HG02840 (cell line): Measurements from ENCODE around the gene AMFR.

Experiments used
- ATAC-seq: cut with Tn5 transposase; IDR thresholded peaks from one replicate; pipeline ENCODE4 v1.9.1; 2021; ENCODE audit warnings: mild to moderate bottlenecking, moderate library complexity, moderate number of reproducible peaks; ENCODE audit not compliant: unreplicated experiment, low FRiP score

The AMFR gene

DNA sequence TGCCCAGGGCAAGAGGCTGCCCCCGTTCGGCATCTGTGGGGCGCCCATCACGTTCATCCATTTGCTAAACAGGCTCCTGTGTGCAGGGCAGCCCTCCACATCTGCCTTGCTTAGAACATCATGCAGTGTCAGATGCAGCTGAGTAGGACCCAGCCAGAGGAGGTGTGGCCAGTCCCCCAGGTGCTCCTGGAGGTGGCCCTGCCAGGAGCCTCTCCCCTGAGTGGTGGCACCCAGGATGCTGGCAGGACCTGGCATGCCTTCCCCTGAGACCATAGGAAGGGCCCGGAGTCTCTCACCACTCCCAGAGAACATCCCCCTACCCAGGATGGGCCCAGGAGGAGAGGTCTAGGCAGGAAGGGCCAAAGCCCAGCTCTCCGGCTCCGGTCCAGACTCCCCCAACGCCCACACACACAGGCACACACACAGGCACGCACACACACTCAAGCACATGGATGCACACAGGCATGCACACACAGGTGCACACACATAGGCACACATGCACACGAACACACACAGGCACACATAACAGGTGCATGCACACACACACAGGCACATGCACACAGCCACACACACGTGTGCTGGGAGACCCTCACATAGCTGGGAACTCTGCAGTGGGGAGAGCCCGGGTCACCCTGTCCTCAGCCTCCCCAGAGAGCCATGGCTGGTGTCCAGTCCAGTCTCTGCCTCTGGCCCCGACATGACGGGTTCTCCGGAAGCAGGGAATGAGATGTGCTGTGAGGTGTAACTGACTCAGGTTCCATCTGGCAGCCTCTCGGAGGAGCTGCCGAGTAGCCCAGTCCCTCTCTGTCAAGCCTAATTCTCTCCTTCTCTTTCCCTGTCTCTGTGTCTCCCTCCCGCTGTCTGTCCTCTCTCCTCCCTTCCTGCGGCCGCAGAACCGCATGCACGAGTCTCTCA is 74.6 kb downstream of the AMFR start:
- ATAC-seq, result no peak

DNA sequence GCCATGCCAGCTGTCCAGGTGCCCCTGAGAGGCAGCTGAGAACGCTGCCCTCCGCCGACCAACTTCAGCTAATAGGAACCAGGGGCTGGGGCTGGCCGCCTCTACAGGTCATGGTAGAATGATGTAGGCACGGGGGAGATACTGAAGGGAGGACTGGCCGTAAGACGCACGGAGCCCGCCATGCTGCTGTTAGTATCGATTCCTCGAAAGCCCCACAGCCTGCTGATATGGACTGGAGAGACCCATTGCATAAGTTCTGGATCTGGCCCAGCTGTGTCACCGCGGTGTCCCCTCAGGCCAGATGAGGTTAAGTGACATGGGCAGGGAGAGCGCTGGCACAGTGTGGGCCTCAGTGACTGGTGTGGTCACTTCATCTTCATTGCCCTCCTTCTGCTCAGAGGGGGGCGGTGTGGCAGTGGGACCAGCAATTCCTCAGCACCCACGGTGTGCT is 75.6 kb downstream of the AMFR start:
- no peak for ATAC-seq

DNA sequence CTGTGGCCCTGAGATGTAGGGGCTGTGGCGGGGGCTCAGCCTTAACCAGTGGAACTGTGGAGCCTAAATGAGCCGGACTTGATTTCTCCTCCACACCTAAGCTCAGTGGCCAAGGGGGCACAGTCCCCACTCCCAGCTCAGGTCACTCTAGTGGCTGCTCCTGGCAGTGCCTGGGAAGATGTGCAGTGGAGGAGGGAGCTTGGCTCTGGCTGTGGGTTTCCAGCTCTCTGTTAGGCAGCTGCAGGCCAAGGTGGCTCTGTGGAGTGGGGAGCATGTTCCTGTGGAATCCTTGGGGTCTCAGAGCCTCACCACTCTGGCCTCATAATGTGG is 76.3 kb downstream of the AMFR start:
- ATAC-seq, result no peak

DNA sequence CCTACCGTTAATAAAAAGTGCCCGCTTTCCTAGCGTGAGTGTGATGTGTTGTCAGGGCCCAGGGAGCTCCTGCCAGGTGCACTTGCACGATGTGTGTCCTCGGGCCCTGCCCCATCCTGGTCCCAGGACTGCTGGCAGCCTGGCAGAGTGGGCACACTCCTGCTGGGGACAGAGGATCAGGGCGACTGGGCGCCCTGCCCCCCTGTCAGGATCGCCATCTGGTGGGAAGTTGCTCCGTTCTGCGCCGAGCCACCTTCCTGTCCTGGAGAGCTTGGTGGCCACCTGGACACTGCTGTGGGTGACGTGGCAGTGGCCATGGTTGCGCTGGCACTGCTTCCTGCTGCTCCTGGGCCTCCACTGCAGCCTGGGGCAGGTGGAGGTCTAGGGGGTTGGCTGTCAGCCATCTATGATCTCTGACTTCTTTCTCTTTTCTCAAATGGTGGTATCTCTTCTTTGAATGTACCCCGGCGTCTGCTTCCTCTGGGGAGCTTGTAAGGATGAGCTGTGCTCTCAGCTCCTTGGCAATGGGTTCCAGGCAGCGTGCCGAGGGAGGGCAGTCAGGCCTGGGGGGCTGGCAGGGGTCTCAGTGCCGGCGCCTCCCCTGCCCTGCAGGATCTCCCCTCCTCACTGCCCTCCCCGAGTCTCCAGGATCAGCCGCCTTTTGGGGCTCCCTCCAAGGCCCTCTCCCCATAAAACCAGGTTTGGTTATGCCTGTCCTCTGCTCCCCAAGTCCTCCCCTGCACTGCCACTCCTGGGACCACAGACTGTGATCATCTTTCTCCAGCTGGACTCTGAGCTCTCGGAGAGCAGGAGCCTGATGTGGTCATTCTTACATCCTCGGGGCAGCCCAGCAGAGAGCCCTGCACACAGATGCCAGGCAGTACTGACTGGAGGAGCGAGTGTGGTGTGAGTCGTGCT is 76.9 kb downstream of the AMFR start:
- no peak for ATAC-seq

DNA sequence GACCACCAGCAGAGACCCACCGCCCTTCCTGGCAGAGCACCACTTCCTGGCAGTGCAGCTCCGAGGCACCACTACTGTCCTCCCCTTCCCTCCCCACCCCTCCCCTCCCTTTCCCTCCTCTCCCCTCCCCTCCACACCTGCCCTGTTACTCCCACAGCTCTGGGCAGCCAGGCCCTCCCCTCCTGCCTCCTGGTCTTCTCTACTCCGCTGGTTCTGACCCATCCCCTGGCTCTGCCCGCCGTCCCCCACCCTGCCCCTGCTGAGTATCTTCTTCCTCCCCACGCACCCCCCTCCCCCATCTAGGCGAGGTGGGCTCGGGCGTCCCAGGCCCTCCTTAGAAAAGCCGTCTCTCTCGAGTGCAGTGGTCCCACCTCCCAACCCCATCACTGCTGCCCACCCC is 77.7 kb downstream of the AMFR start:
- ATAC-seq, result no peak

DNA sequence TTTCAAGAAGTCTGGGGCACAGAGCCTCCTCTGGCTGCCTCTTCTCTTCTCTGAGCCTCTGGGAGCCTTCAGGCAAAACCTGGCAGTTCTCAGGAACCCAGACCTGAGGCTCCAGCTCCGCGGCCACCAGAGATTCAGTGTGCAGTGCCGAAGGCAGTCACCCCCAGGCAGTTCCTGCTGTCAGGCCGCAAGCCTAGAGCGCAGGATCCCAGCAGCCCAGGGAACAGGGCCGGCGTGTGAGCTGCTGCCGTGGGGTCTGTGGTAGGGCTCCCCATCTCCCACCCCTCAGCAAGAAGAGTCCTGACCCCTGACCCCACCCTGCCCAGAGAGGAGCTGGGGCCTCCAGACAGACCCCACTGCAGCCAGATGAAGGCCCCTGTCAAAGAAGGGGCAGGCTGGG is 78.2 kb downstream of the AMFR start:
- ATAC-seq, result no peak

DNA sequence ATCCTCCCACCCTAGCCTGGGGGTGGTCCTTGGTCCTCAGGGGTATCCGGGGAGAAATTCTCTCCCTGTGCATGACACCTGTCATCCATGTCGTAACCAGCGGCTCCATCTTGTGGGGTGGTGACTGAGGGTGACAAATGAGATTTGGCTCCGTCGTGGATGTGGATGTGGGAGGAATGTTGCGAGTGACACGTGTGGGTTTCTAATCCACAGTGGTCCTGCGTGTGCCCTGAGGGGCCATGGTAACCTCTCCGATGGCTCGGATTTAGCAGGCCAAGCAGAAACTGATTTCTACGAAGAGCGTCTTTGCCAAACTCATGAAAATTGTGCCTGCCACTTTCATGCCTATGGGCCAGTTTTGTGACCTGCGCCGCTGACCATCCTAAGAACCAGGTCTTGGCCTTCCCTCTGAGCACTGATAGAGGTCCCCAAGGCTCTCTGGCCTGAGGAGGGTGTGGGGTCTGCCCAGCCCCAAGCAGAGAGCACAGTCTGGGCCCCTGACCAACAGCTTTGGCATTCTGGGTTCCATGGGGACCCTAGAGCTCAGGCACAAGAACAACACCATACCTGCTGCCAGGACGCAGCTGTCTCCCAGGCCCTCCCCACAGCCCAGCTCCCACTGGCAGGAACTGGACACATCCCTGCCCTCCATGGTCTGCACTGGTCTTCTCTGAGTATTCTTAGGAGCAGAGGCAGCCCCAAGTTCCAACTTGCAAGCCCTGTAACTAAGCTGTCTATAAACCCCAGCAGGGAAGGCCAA is 79.0 kb downstream of the AMFR start:
- no peak for ATAC-seq

DNA sequence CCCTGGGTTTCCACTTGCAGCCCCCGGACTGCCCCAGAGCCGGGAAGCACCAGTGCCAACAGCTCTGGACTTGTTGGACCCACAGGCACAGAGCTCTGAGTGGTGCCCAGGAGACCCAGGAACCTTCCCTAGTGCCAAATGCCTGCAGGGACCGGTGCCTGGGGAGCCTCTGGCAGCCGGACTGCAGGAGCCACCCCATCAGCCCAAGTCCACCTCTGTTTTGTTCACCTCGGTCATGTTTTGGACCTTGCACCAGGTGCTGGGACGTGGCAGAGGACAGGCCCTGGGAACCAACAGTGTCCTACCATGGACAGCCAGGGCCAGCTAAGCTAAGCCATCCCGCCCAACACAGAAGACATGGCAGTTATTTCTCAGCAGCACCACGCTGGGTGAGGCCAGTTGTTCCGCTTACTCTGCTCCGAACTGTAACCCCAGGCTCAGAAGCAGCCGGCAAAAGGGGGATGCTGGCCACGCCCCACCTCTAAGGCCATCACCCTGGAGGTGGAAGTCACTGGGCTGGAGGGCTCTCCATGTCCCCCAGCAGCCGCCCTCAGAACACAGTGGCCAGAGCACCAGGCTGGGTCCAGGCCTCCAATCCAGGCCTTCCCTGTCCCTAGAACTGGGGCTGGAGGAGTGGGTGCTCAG is 79.8 kb downstream of the AMFR start:
- ATAC-seq, result no peak

DNA sequence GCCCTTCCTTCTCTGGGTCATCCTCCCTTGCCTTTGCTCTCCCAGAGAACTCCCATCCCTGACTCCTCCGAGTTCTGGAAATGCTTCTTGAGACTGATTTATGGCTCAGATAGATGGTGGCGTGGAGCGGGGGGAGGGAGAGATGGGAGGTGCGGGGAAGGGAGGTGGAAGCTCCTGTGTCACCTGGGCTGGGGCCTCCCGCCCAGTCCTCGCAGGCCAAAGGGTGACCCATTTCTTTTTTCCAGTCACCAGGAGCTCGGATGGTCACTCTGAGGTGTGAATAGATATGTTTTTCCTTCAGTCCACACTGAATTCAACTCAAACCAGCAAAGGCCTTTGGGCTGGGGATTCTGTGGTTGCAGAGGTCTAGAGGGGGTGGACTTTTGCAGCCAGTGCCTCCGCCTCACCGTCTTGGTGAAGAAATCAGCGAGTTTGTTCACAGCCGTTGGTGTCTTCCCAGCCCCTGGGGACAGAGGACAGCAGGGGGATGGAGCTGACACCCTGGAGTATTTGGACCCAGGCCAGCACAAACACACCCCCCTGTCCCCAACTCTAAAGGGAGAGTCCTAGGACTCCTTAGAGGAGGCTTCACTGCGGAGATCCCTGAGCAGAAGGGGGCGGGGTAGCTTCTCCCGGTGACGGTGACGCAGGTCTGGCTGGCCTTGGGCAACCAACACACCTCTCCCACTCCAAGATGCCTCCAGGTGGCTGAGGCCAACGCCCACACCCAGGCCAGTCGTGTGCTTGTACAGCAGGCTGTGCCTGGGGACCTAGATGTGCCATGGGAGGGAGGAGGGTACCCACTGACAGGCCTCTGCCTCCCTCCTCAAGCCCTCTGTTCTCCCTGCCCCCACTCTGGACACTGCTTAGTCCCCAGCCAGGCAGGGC is 80.6 kb downstream of the AMFR start:
- ATAC-seq, result no peak

DNA sequence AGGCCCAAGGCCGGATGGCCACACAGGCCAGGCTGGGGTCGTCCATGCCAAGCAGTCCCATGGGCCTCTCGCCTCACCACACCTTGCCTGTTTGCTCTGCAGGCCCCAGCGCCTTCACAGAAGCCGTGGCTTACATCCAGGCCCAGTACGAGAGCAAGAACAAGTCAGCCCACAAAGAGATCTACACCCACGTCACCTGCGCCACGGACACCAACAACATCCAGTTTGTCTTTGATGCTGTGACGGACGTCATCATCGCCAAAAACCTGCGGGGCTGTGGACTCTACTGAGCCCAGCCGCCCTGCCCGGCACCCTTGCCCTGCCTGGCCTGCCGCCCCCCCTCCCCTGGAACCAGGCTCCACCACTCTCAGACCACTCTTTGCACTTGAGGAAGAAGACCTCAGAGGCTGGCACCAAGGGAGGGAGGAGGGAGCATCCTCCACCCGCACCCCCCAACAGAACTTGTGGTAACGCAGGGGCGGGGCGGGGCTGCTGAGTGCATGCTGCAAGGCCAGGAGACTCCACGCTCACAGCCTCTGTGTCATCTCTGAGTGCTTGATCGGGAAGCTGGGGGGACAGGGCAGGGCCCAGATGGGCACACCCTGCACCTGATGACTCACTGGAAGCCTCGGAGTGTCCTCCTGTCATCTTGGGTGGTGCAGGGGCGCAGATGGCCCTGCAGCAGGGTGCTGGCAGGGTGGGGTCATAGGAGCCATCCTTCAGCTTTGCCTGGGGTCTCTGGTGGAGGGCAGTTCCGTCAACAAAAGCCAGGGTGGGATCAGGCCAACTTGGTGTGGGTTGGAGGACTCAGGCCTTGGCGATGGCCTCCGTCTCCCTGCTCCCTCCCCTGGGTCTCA is 81.5 kb downstream of the AMFR start:
- ATAC-seq, result no peak

DNA sequence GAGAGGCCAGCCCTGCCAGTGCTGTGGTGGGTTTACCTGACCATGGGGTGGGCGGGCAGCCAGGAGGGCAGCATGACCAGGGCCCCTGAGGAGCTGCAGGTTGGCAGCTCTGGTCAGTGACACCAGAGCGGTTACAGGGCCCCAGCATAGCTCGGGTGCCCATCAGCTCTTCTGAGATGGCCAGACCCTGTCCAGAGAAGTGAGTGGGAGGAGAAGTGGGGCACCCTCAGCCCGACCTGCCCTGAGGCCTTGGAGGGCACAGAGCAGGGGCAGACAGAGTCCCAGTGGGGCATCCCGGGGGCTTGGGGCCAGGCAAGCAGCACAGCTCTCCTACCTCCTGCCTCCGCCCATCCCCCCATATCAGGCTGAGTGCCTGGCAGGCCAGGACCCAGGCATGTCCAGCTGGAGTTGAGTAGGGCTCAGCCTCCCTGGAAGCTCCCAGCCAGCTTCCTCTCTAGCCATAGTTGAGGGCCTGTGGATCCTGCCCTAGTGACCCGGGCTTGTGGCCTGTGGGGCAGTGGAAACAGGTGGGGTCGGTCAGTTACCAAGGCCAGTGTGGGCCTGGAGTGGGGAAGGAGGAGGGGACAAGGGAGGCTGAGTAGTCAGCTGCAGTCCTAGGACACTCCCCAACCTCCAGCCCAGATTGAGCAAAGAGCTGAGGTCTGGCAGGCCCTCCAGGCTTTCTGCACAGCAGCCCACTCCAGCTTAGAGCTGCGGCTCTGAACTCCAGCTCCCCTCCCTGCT is 83.5 kb downstream of the AMFR start:
- no peak for ATAC-seq

DNA sequence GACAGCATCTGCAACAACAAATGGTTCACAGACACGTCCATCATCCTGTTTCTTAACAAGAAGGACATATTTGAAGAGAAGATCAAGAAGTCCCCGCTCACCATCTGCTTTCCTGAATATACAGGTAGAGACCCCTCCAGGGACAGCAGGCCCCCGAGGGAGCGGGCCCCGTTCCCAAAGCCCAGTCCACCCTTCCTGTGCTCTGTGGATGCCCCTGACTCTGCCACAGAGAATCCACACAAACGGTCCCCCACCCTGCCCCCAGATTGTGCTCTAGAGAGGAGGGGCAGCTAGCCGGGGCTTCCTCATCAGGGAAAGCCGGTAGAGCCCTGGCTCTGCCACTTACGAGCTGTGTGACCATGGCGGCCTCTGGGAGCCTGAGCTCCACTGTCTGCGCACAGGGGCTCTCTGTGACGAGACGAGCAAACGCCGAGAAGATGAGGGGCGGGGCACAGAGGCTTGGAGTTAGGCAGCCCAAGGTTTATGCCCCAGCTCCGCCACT is 84.4 kb downstream of the AMFR start:
- no peak for ATAC-seq

DNA sequence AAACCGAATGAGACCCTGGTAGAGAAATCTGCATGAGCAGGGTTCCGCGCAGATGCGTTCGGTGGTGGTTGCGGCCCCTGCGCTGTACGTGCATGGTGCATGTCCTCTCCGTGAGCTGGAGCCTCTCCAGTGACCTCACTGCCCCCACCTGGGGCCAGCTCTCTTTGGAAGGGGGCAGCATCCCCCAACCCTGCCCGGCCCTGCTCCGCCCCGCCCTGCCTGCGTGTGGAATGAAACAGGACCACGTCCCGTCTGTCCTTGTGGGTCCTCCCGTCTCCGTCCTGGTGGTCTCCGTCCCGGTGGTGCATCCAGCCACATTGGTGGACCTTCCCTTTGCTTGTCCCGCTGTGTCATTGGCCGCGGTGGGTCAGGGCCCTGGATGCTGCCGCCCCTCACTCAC is 84.9 kb downstream of the AMFR start:
- ATAC-seq, result no peak

DNA sequence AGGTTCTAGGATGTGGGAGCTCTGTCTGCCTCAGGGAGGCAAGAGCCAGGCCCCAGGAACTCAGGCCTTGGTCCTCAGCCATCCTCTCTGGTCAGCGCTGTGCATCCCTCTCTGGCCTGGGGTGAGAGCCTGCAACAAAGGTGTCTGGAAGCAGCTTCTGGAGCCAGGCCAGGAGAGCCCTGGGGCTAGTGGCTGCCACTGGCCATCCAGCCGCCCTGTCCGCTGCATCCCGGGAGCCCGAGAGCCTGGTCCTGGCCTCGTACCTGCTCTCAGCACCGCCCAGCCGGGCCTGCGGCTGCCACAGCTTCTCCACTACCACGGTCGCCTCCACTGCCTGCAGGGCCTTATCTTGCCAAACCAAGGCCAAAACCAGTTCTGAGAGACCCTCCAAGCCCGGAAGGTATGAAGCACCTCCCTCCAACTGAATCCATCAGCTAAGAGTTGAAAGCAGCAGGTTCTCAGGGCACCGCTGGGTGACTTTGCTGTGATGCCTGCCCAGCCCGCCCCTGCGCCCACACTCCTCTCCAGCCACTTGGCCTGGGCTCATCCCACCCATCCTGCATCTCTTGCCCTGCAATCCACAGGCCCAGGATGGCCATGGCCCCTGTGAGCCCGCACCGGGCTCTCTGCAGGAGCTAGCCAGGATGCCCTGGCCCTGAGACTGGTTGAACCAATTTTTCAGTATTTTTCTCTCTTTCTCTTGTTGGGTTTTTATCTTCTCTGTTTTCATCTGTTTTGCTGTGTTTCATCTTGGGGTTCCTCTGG is 85.7 kb downstream of the AMFR start:
- no peak for ATAC-seq

DNA sequence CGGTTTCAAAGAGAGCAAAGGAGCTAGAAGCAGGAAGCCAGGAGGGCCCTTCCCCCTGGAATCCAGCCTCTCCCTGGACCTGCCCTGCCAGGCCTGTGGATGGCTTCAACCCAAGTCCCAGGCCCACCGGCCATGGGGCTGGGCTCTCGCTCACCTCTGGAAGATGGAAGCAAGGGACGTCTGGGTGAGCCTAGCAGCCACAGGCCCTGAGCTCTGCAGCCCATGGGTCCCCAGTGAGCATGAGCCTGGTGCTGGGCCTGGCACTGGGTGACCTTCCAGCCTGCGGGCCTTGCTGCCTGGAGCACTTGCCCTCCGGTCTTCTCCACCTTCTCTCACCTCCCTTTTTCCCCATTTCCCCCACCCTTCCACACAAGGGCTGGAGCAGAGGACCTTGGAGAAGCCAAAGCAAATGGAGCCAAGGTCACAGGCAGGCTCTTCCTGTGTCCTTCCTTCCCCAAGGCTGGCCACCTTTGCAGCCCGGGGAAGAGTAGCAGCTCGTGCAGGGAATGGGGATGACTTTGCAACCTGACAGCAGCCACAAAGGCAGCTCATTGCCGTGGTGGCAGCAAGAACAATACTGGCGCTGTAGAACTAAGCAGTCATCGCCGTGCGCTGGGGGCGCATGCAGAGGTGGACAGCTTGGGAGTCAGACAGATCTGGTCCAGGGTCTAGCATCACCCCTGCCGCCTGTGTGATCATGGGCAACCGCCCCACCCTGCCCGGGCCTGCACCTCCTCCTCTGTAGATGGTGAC is 86.6 kb downstream of the AMFR start:
- no peak for ATAC-seq

DNA sequence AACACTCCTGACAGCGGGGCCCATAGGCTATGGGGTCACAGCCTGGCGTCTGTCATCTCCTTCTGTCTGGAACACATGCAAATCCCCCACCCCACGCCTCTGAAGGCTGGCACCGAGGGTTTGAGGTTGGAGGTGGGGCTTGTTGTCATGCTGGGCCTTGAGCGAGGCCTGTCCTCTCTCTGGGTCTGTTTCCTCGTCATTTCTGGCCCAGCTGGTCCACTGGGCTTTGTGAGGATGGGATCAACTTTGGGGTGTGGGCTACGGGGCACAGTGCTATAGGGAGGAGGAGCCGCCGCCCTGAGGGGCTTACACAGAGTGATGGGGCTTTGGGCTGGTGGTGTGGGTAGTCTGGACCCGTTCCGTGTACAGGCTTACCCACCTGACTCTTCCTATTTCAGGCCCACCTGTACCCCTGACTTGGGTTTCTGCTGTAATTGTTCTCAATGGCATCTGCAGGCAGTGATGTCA is 87.5 kb downstream of the AMFR start:
- ATAC-seq, result no peak
